Stimulated activated CD4-positive, alpha-beta T cell treated with anti-CD3 and anti-CD28 coated beads, TNF-alpha, amount 100 ng/mL, for 1 hour (primary cell): ENCODE measurements around the gene GRAP2.
A peak's percentile ranks its signal among the peaks of the same experiment; 100 is the strongest.
"Not testable (repeated sequence)": the region's sequence is repeated elsewhere in the genome, so short reads cannot be mapped to it uniquely, and the experiment has no call there.

Experiments
- DNase-seq, 3 donors: peaks; one replicate each; pipeline ENCODE4 v3.0.0-alpha.2; 2020; ENCODE audit warnings: low read depth in 3 of 3, low spot score in 1 of 3

Gene GRAP2

DNA sequence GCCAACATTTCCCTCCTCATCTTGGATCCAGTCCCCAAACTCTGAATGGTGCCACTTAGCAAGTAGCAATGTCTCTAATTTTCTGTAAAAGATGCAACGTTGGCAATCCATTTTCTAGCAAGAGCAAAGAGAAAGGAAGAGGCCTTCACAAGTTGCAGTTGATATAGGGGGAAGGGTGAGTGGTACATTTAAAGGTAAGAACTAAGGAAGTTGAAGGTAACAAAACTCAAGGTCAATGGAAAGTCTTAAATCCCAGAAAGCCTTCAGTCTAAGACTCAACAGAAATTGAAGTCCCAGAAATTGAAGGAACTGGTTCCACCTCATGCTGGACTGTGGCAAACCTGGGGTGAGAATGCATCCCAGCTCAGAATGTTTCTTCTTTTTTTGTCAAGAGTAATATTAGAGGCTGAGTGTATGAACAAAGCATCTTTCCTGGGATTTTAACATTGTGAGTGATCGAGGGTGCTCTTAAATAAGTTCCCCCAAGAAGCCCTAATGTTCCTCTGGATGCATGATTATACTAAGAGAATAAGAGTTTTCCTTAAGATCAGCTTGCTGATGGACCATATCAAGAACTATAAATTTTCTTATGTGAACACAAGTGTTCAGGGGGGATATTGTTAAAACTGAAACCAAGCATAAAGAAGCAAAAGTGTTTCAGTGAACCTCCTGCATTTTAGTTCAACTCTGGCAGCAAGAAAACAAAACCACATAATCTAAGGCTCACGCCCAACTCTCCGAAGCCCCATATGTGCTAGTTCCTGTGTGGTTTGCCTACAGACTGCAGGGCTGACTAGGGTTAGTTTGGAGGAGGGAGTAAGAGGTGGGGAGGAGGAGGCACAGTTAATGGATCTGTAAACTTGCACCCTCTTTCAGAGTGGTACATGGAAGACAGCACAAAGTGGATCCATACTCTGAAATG lies at the start of gene GRAP2:
Gene GRAP2 (plus strand): TSS at position 779 of the 922 bp plus-strand sequence. CDS start 46,023 bp downstream, outside the sequence.
- peak in 2 of 3 donors; percentile 41 to 53 for DNase-seq

- no peak for DNase-seq
Observed at GRCh38 chr22:39851606-39852315, 49.1 kb upstream of the GRAP2 start.

DNA sequence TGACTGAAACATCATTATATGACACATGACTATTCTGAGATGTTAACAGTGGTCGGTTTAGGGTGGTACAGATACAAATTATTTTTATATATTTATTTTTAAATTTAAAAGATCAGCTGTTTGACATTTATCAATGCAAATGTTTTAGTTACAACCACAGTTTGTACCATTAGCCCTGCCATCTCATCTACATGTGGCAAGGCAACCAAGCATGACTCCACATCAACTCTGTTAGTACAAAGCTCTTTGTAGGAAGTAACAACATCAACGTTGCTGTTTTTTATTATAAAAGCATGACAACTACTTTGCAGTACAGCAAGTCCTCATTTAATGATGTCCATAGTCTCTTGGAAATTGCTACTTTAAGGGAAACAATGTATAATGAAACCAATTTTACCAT lies 48.1 kb upstream of the GRAP2 start:
- DNase-seq = no peak

DNA sequence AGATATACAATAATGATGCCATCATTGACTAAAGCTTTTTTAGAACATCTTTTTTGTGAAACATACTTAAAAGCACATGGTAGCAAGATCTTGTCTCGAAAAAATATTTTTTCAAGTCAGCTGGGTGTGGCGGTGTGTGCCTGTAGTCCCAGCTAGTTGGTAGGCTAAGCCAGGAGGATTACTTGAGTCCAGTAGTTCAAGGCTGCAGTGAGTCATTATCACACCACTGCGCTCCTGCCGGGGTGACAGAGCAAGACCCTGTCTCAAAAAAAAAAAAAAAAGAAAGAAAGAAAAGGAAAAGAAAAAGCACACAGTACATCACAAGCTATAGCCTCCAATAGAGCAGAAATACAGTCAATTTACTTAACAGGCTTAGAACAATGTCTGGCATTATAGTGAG lies 44.3 kb upstream of the GRAP2 start:
- DNase-seq = no peak

DNA sequence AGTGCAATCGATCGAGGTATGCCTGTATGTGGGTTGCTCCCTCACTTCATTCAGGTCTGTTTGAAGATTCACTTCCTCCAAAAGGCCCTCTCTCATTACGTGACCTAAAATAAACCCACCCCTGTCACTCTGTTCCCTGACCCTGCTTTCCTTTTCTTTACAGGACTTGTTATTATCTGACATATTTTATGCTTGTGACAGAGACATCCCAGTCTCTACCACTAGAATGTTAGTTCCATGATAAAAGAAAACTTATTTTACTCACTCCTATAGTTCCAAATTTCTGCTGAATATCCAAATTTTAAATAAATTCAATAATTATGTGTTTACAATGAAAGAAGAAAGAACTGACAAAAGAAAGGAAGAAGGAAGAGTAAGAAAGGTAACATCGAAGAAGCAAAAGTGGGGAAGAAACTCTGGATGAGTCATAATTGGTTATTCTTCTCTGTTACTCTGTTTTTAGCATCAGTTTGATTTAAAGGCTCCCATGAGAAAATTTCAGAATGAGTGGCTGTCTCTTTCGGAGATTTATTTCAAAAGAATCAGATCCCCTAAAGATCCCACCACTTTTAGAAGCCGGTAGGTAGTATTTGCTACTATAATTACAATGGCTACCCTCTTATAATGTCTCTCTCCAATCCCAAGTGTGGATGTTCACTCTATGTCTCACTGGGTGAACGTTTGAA lies 40.8 kb upstream of the GRAP2 start:
- no peak for DNase-seq

DNA sequence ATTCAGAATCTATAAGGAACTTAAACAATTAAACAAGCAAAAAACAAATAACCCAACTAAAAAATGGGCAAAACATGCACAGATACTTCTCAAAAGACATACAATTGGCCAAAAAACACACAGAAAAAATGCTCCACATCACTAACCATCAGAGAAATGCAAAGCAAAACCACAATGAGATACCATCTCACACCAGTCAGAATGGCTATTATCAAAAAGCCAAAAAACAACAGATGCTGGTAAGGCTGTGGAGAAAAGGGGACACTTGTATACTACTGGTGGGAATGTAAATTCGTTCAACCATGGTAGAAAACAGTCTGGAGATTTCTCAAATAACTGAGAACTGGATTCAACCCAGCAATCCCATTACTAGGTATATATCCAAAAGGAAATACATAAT lies 32.1 kb upstream of the GRAP2 start:
- DNase-seq = no peak

DNA sequence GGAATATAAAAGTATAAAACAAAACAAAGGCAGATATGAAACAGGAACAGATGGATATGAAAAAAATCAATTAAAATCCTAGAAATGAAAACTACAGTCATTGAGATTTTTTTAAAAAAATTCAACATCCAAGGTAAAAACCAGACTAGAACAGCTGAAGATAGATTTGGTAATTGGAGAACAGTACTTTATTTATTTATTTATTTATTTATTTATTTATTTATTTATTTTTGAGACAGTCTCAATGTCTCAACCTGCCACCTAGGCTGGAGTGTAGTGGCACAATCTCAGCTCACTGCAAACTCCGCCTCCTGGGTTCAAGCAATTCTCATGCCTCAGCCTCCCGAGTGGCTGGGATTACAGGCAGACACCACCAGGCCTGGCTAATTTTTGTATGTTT lies 31.1 kb upstream of the GRAP2 start:
- not testable (repeated sequence) for DNase-seq

GRCh38 chr22:39871008-39871798 lies 29.7 kb upstream of the GRAP2 start:
- no peak for DNase-seq

DNA sequence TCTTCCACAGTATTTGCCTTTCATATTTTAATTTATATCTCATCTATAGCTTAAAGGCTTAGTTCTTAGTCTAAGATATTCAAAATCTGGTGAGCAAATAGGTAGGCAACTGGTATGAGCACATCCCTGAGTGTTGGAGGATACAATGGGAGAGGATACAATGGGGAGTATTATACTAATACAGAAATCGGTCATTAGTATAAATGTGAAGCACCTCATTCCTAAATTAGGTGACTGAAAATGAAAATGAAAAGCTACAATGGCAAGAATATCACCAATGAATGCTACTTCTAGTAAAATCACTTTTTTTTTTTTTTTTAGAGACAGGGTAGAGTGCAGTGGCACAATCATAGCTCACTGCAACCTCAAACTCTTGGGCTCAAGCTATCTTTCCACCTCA lies 28.3 kb upstream of the GRAP2 start:
- DNase-seq = no peak

GRCh38 chr22:39873965-39874364 lies 26.9 kb upstream of the GRAP2 start:
- DNase-seq = no peak

GRCh38 chr22:39875176-39875885 lies 25.6 kb upstream of the GRAP2 start:
- not testable (repeated sequence) for DNase-seq

- DNase-seq = no peak
Observed at GRCh38 chr22:39877079-39877845, 23.6 kb upstream of the GRAP2 start.

DNA sequence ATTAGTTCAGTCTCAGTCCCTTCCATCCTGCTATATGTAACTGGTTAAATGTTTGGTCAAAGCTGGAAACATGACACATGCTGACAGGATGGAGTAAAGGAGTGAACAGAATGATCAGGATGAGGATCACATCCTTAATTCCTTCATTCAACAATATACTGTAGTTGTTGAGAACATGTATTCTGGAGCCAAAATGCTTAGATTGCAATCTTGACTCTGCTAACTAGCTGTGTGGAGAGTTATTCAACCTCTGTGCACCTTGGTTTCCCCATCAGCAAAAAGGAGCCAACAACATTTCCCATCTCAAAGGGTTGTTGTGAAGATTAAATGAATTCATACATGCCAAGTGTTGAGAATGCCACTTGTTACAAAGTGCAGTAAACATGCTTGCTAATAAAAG lies 20.2 kb upstream of the GRAP2 start:
- DNase-seq = no peak

DNA sequence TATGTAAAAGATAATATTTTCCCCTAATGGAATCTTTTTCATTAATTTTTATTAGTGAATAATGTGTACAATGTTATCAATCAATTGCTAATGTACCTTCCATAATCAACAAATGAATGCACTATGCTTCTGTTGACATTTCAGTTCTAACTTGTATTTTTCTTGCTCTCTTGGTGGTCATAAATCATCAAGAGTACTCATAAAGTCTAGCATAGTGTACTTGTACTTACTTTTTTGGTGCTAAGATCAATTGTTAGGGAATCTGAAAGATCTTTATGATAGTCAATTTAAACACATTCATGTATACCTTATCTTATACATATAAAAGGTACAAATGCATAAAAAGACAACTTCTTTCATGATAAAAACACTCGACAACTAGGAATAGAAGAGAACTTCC lies 17.8 kb upstream of the GRAP2 start:
- DNase-seq = no peak

DNA sequence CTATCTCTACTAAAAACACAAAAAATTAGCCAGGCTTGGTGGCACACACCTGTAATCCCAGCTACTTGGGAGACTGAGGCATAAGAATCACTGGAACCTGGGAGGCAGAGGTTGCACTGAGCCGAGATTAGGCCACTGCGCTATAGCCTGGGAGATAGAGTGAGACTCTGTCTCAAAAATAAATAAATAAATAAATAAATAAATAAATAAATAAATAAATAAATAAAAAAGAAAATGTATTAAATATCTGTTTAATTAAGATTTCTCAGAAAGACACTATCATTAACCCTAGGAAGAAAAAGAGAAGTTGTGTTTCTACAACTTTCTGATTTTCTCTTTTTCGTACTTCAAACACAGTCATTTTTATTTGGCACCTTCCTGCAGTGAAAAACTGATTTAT lies 11.0 kb upstream of the GRAP2 start:
- DNase-seq = not testable (repeated sequence)

DNA sequence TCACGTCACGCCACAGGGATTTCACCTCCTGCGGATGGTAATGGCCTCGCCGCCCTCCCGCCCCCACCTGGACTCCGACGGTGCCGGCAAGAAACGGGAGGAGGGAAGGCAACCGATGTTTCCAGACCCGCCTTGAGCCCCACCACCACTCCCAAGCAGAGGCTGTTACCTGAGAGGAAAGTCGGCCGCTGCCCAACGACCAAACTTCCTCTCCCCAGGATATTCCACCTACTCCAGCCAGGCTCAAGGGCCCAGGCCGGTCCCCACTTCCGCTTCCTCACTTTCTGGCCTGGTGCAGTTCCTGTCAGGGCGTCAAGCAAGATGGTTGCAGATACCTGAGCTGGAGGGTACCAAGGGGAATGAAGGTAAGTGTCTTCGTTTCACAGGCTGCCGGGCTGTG lies 7.4 kb upstream of the GRAP2 start, which contains the start of gene ENTHD1:
Gene ENTHD1 (minus strand): TSS at position 235 of the 400 bp plus-strand sequence. CDS start 6,012 bp downstream, outside the sequence.
- DNase-seq = no peak

DNA sequence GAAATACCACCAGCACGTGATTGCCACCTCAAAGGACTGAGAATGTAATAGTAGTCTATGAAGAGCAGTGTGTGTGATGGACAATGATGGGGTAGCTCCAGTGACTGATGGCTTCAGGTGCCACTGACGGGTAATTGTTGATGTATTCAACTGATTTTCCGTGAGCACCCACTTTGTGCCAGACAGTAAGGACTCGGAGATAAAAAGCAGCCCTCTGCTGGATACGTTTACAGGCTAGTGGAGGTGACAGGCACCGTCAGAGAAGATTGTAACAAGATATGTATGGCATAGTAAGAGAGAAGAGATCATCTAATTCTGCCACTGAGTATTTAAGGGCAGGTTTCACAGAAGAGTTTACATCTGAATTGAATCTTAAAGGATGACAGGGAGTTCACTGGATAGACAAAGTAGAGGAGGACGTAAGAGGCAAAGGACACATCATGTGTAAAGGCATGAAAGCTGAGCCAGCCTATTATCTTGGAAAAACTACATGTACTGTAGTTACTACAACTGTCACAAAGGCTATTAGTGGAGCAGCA lies 6.3 kb upstream of the GRAP2 start:
- no peak for DNase-seq

DNA sequence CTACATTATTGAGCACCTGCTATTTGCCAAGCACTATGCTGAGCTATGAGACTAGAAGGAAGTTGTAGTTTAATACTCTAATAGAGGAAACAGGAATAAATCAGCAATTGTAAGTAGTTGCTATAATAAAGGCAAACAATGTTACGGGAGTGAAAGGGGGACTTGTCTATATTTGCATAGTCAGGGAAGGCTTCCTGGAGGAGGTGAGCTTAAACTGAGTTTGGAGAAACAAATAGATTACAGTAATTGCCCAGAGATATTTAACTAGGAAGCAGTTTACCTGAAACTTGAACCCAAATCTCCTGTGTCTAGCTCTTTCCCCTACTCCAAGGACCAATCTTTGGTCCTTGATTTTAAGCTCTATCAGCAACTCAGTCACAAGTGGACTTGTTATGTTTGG lies 5.2 kb upstream of the GRAP2 start:
- DNase-seq = no peak
